ENCODE results near the gene EID2B.
A peak's percentile ranks its signal among the peaks of the same experiment; 100 is the strongest.

EID2B gene

GRCh38 chr19:39517432-39517831 is 15.2 kb downstream of the EID2B start:
- H3K4me1 ChIP-seq (ENCODE audit: control insufficient read depth, insufficient read depth, low read length): peaks cover 18% of the 10 kb centered on the region
- ChIA-PET CTCF (interaction anchor here (0.5 to 1.4 kb wide), 2 partner anchors 14 to 83 kb away, joined by 3 to 12 read pairs; no protein-coding TSS in a partner anchor), POLR2A (interaction anchor here (0.6 to 3.5 kb wide), 4 partner anchors 11 to 82 kb away, joined by 4 to 18 read pairs (median 10); partner anchors contain the start of genes RPS16 and TIMM50)
- H3K36me3 ChIP-seq (ENCODE audit: control insufficient read depth in 2 of 2, insufficient read depth in 1 of 2, low read length in 2 of 2): peaks cover 0 to 5% of the 10 kb centered on the region in 2 experiments; a peak in 1 of 3 replicates
- TF ChIP-seq ZNF26 (tag by site-specific recombination; IDR thresholded peaks at IDR 0.05) (no peak), ZNF791 (tag by site-specific recombination; IDR thresholded peaks at IDR 0.05) (no peak), ZNF580 (tag by site-specific recombination; IDR thresholded peaks at IDR 0.05) (0 out of 2 replicates have a peak, but pooled peaks have one; percentile 67), ZNF623 (tag by site-specific recombination; IDR thresholded peaks at IDR 0.05) (peak; percentile 99), ZNF280D (tag by site-specific recombination; IDR thresholded peaks at IDR 0.05) (0 out of 2 replicates have a peak, but pooled peaks have one; percentile 29)
- no peak overlapping the region for H3K4me3 ChIP-seq (ENCODE audit: low read depth, low read length)
- no peak overlapping the region for H3K27ac ChIP-seq (ENCODE audit: extremely low read depth, low read depth, low read length)
- no peaks in the 10 kb centered on the region for H3K9me3 ChIP-seq (ENCODE audit: control insufficient read depth, insufficient read depth, low read depth, low read length)

DNA sequence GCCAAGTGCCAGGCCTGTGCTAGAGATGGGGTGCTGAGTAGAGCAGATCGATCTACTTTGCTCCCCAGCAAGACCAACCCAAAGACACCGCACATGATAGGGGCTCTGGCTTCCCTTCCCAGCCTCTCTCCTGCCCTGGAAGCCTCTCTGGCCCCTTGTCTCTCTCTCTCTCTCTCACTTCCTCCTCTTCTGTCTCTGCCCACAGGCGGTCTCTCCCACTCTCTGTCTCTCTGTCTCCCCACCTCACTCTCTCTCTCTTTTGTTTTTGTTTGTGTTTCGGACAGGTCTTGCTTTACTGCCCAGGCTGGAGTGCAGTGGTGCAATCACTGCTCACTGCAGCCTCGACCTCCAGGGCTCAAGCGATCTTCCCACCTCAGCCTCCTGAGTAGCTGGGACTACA is 16.4 kb downstream of the EID2B start:
- 0 out of 2 replicates have a peak, but pooled peaks have one; percentile 26 for TF ChIP-seq ZNF366 (tag by site-specific recombination; conservative IDR thresholded peaks at IDR 0.05)
- TF ChIP-seq ZNF202 (tag by site-specific recombination; IDR thresholded peaks at IDR 0.05; ENCODE audit: borderline replicate concordance): peak; percentile 30; the same call in 1 of the 2 replicates
- 0 out of 2 replicates have a peak, but pooled peaks have one; percentile 24 for TF ChIP-seq SCRT1 (tag by site-specific recombination; IDR thresholded peaks at IDR 0.05; ENCODE audit: borderline replicate concordance)
- peak; percentile 12; the same call in 1 of the 2 replicates for TF ChIP-seq ZNF596 (tag by site-specific recombination; IDR thresholded peaks at IDR 0.05)
- no peak for TF ChIP-seq ZNF223 (tag by site-specific recombination; IDR thresholded peaks at IDR 0.05)
- TF ChIP-seq ZNF391 (tag by site-specific recombination; IDR thresholded peaks at IDR 0.05; ENCODE audit: borderline replicate concordance, low read depth): no peak
- no peak; the same call in 1 of the 2 replicates for TF ChIP-seq BCL6B (tag by site-specific recombination; IDR thresholded peaks at IDR 0.05)
- TF ChIP-seq ZFHX2 (tag by site-specific recombination; conservative IDR thresholded peaks at IDR 0.05): peak; percentile 68
- 0 out of 2 replicates have a peak, but pooled peaks have one; percentile 27 for TF ChIP-seq ZBTB17 (tag by site-specific recombination; IDR thresholded peaks at IDR 0.05)
- peak; percentile 90 for TF ChIP-seq EGR2 (tag by site-specific recombination; IDR thresholded peaks at IDR 0.05; ENCODE audit: low read depth)
- POLR2A ChIA-PET: interaction anchor here (1.1 kb wide), 1 partner anchor 18 kb away, joined by 3 read pairs; no protein-coding TSS in a partner anchor
- Histone ChIP-seq H3K4me1 (ENCODE audit: control insufficient read depth, insufficient read depth, low read length) (peaks cover 18% of the 10 kb centered on the region), H3K27ac (ENCODE audit: extremely low read depth, low read depth, low read length) (no peak overlapping the region), H3K36me3 (ENCODE audit: control insufficient read depth in 2 of 2, insufficient read depth in 1 of 2, low read length in 2 of 2) (peaks cover 0 to under 1% of the 10 kb centered on the region in 2 experiments; a peak in 1 of 3 replicates), H3K4me3 (ENCODE audit: low read depth, low read length) (no peak overlapping the region), H3K9me3 (ENCODE audit: control insufficient read depth, insufficient read depth, low read depth, low read length) (no peaks in the 10 kb centered on the region)
- CTCF ChIA-PET: interaction anchor here (0.6 to 3.7 kb wide), 5 partner anchors 10 to 310 kb away, joined by 3 to 21 read pairs (median 3); no protein-coding TSS in a partner anchor
